IMR-90 (cell line): ENCODE results near the gene NAA10. TPM values are rescaled to one million over a fixed set of nuclear protein-coding genes. Genes with fewer than 3 reads are reported as not detected.

Experiments
- ATAC-seq: fragments of 200-7000 bp; cut with Tn5 transposase; 2 replicates; pipeline ENCODE4 v1.9.1; 2020; ENCODE audit warnings: low read depth, mild to moderate bottlenecking, moderate library complexity
- BruUV-seq: library from RNA; stranded (reverse); fragments of 400-500 nt; replicated peaks from 2 replicates; lab custom pipeline; 2021; lab: Mats Ljungman, UMichigan
- CTCF ChIA-PET: fragments of 300-600 bp; formaldehyde crosslinking; extraction: SDS; loops from one replicate; lab custom pipeline; 2021; ENCODE audit warnings: antibody characterized with exemption; lab: Yijun Ruan, JAX
- POLR2A ChIA-PET: fragments of 300-600 bp; sonication (Branson Sonifier 250); formaldehyde crosslinking; loops from one replicate; lab custom pipeline; 2022; ENCODE audit warnings: antibody characterized with exemption; ENCODE audit not compliant: unreplicated experiment; lab: Charles Lee
- DNase-seq: peaks from one replicate; pipeline ENCODE4 v3.0.0; 2013
- H2AFZ ChIP-seq: replicated peaks from 2 replicates; pipeline ENCODE3; 2013; ENCODE audit warnings: low read length, mild to moderate bottlenecking; ENCODE audit not compliant: poor library complexity
- H2AK5ac ChIP-seq: 2 replicates; pipeline ENCODE4 v1.6.1; 2013; ENCODE audit warnings: low read depth, low read length, inconsistent platforms
- H2AK9ac ChIP-seq: replicated peaks from 2 replicates; pipeline ENCODE3; 2013; ENCODE audit warnings: mild to moderate bottlenecking, low read depth, low read length, moderate library complexity; ENCODE audit not compliant: poor library complexity
- H2BK120ac ChIP-seq: 2 replicates; pipeline ENCODE4 v1.6.1; 2013; ENCODE audit warnings: low read depth, low read length, inconsistent platforms
- H2BK15ac ChIP-seq: 3 replicates; pipeline ENCODE4 v1.6.1; 2013; ENCODE audit warnings: low read depth, low read length, inconsistent platforms
- H2BK20ac ChIP-seq: 2 replicates; pipeline ENCODE4 v1.6.1; 2013; ENCODE audit warnings: low read depth, mild to moderate bottlenecking, inconsistent platforms, low read length, moderate library complexity
- H2BK5ac ChIP-seq: 2 replicates; pipeline ENCODE4 v1.6.1; 2013; ENCODE audit warnings: mild to moderate bottlenecking, low read depth, low read length, inconsistent platforms; ENCODE audit not compliant: poor library complexity, severe bottlenecking
- H3K14ac ChIP-seq: replicated peaks from 2 replicates; pipeline ENCODE4 v1.6.1; 2013; ENCODE audit warnings: low read depth, low read length, inconsistent platforms
- H3K18ac ChIP-seq: 2 replicates; pipeline ENCODE4 v1.6.1; 2013; ENCODE audit warnings: low read depth, low read length, control low read depth
- H3K23ac ChIP-seq: 2 replicates; pipeline ENCODE4 v1.6.1; 2013; ENCODE audit warnings: low read depth, low read length, inconsistent platforms
- H3K27ac ChIP-seq: 2 replicates; pipeline ENCODE4 v1.5.1; 2013; ENCODE audit warnings: mild to moderate bottlenecking, control low read depth, low read length; ENCODE audit not compliant: insufficient read depth
- H3K27me3 ChIP-seq: 2 replicates; pipeline ENCODE4 v1.6.1; 2013; ENCODE audit warnings: low read length; ENCODE audit not compliant: control insufficient read depth, insufficient read depth
- H3K36me3 ChIP-seq: 2 replicates; pipeline ENCODE4 v1.6.1; 2013; ENCODE audit warnings: low read length, mixed read lengths; ENCODE audit not compliant: control insufficient read depth, insufficient read depth
- H3K4ac ChIP-seq: 2 replicates; pipeline ENCODE4 v1.6.1; 2013; ENCODE audit warnings: low read depth, low read length, inconsistent platforms
- H3K4me1 ChIP-seq: 2 replicates; pipeline ENCODE4 v1.6.1; 2013; ENCODE audit warnings: low read length, mixed read lengths; ENCODE audit not compliant: control insufficient read depth, insufficient read depth
- H3K4me2 ChIP-seq: 2 replicates; pipeline ENCODE4 v1.6.1; 2013; ENCODE audit warnings: low read depth, mild to moderate bottlenecking, control low read depth, low read length, moderate library complexity
- H3K4me3 ChIP-seq: 2 replicates; pipeline ENCODE4 v1.5.1; 2013; ENCODE audit warnings: low read depth, mild to moderate bottlenecking, control low read depth, low read length, moderate library complexity; ENCODE audit not compliant: insufficient read depth
- H3K56ac ChIP-seq: 2 replicates; pipeline ENCODE4 v1.6.1; 2013; ENCODE audit warnings: low read length, inconsistent platforms; ENCODE audit not compliant: insufficient read depth; ENCODE audit errors: extremely low read depth
- H3K79me1 ChIP-seq, 2 experiments: 2 replicates each; pipeline ENCODE4 v1.6.1; 2013; ENCODE audit warnings: low read length in 2 of 2, inconsistent platforms in 1 of 2, low read depth in 1 of 2
- H3K9ac ChIP-seq: 2 replicates; pipeline ENCODE4 v1.6.1; 2013; ENCODE audit warnings: low read depth, low read length, control low read depth
- H3K9me1 ChIP-seq: 2 replicates; pipeline ENCODE4 v1.6.1; 2013; ENCODE audit warnings: low read length, inconsistent platforms; ENCODE audit not compliant: insufficient read depth
- H3K9me3 ChIP-seq: 2 replicates; pipeline ENCODE4 v1.6.1; 2013; ENCODE audit warnings: low read length; ENCODE audit not compliant: control insufficient read depth, insufficient read depth
- H4K20me1 ChIP-seq: 2 replicates; pipeline ENCODE4 v1.6.1; 2013; ENCODE audit warnings: low read length, inconsistent platforms; ENCODE audit not compliant: insufficient read depth
- H4K5ac ChIP-seq: 2 replicates; pipeline ENCODE4 v1.6.1; 2013; ENCODE audit warnings: mild to moderate bottlenecking, low read depth, low read length, control low read depth
- H4K8ac ChIP-seq, 2 experiments: 2 replicates each; pipeline ENCODE4 v1.6.1; 2013; ENCODE audit warnings: low read depth in 2 of 2, low read length in 2 of 2, control low read depth in 1 of 2, inconsistent platforms in 1 of 2
- H4K91ac ChIP-seq: 2 replicates; pipeline ENCODE4 v1.6.1; 2013; ENCODE audit warnings: low read depth, low read length, inconsistent platforms; ENCODE audit not compliant: insufficient read depth
- CTCF ChIP-seq: conservative IDR thresholded peaks from 2 replicates; pipeline ENCODE4 v1.5.1; 2012; ENCODE audit warnings: mild to moderate bottlenecking, low read depth, low read length, improper control_type of control experiment
- MAZ ChIP-seq: IDR thresholded peaks from 2 replicates; pipeline ENCODE4 v1.6.1; 2012; ENCODE audit warnings: low read depth, mild to moderate bottlenecking, low read length, improper control_type of control experiment, moderate library complexity, borderline replicate concordance
- MXI1 ChIP-seq: IDR thresholded peaks from 2 replicates; pipeline ENCODE4 v1.6.1; 2012; ENCODE audit warnings: low read depth, mild to moderate bottlenecking, low read length, moderate library complexity, borderline replicate concordance
- POLR2A ChIP-seq: IDR thresholded peaks from 2 replicates; pipeline ENCODE4 v1.6.1; 2012; ENCODE audit warnings: mild to moderate bottlenecking, low read depth, low read length
- RAD21 ChIP-seq: IDR thresholded peaks from 2 replicates; pipeline ENCODE4 v1.6.1; 2012; ENCODE audit warnings: low read length, improper control_type of control experiment
- SMC3 ChIP-seq: fragments of 150-350 bp; IDR thresholded peaks from 2 replicates; pipeline ENCODE4 v1.6.1; 2016; ENCODE audit warnings: low read depth, mild to moderate bottlenecking, antibody characterized with exemption, low read length, moderate library complexity
- WGBS, 2 experiments: methylation state at CpG; one replicate each; pipeline versions ENCODE4 v1.1.5 to v1.1.7; 2013; ENCODE audit warnings: missing lambda C conversion rate in 2 of 2; ENCODE audit not compliant: insufficient read length in 1 of 2; ENCODE audit errors: extremely low coverage in 2 of 2; 5-methylcytosine and 5-hydroxymethylcytosine counted together
- dilution Hi-C: fragments of 300-500 bp; cut with HindIII; formaldehyde crosslinking; loops from one replicate; pipeline ENCODE4 v1.14.3; 2018; ENCODE audit warnings: low sequenced_read_pairs; ENCODE audit not compliant: unreplicated experiment
- in situ Hi-C: fragments of 300-500 bp; cut with MboI; formaldehyde crosslinking; loops from 3 replicates; pipeline ENCODE4 v1.14.3; 2019; ENCODE audit warnings: low sequenced_read_pairs, inconsistent platforms, mixed read lengths
- intact Hi-C: fragments of 100-400 bp; cut with micrococcal nuclease; formaldehyde crosslinking; loops from 2 replicates; pipeline ENCODE4 v1.10.0; 2022
- polyA plus RNA-seq, 3 experiments: library from polyadenylated mRNA; depleted of rRNA; stranded (reverse); fragments of >200 nt; gene quantifications; 2 replicates each; pipeline ENCODE4 v1.2.3, GENCODE V29; 2012; ENCODE audit warnings: low replicate concordance in 1 of 3
- total RNA-seq: library from RNA; depleted of rRNA; stranded (reverse); fragments of >200 nt; gene quantifications from 2 replicates; pipeline ENCODE4 v1.2.3, GENCODE V29; 2012

NAA10 gene
- total and polyA plus RNA-seq, 2 of the 4 experiments (the other 2 are of a cell fraction): 98.6 to 172 TPM

GRCh38 chrX:153947009-153947769 lies 12.4 kb upstream of the NAA10 start:
- Histone ChIP-seq H2AK5ac (no peak overlapping the region), H2BK5ac (no peak overlapping the region), H3K36me3 (peaks cover 23% of the 10 kb centered on the region), H3K18ac (no peak overlapping the region), H3K4ac (no peak overlapping the region), H4K91ac (no peak overlapping the region), H2AFZ (no peak overlapping the region), H2AK9ac (no peak overlapping the region), H4K5ac (no peak overlapping the region), H3K9me1 (no peaks in the 10 kb centered on the region), H2BK15ac (no peak overlapping the region), H3K14ac (no peak overlapping the region), H3K27ac (no peak overlapping the region), H4K20me1 (no peaks in the 10 kb centered on the region), H3K79me1 (no peaks in the 10 kb centered on the region; a peak in 1 of 4 replicates), H3K27me3 (no peaks in the 10 kb centered on the region), H2BK120ac (no peak overlapping the region), H3K9me3 (no peaks in the 10 kb centered on the region), H3K4me1 (no peaks in the 10 kb centered on the region), H4K8ac (no peak overlapping the region), H3K23ac (no peak overlapping the region), H2BK20ac (no peak overlapping the region), H3K4me2 (no peak overlapping the region), H3K4me3 (no peak overlapping the region), H3K9ac (no peak overlapping the region), H3K56ac (no peak overlapping the region)
- dilution Hi-C loops: no loop called here
- TF ChIP-seq MXI1: no peak
- TF ChIP-seq CTCF: peak; percentile 89
- peak; percentile 62 for TF ChIP-seq RAD21
- TF ChIP-seq MAZ: no peak
- TF ChIP-seq POLR2A: no peak
- peak; percentile 53 for TF ChIP-seq SMC3
- ChIA-PET CTCF (interaction anchor here (0.5 to 1.3 kb wide), 5 partner anchors 14 to 280 kb away, joined by 3 to 4 read pairs (median 3); no protein-coding TSS in a partner anchor), POLR2A (no interaction called here)
- 61% methylated on average over 4 of the region's 19 CpGs; no CpG with 5 or more reads in 1 of the 2 experiments for WGBS, 2 experiments
- no TSS peak for BruUV-seq
- DNase-seq (peak; percentile 68), ATAC-seq (peak; percentile 91)
- intact Hi-C loops: loop anchor here (1.0 kb wide), 1 partner anchor 183 kb away; the partner anchor contains the start of gene PLXNB3
- in situ Hi-C loops: no loop called here
